Gastrocnemius medialis (tissue), 4 donors: Measurements from ENCODE around the gene OSBPL2.

Experiments
- POLR2A ChIP-seq, 2 donors: fragments of 450-650 bp; IDR thresholded peaks; one replicate each; pipeline ENCODE4 v1.6.1; 2017; ENCODE audit warnings: antibody characterized with exemption in 2 of 2, mild to moderate bottlenecking in 2 of 2, moderate library complexity in 2 of 2
- TF ChIP-seq, protein P1 (sequence below), 5 experiments: fragments of 450-650 bp in 3 of 5; fragments of 200-600 bp in 2 of 5; sonication (generic) in 2 of 5; IDR thresholded peaks in 4 of 5; conservative IDR thresholded peaks in 1 of 5; 1 replicate in 4 of 5; 2 replicates in 1 of 5; pipeline ENCODE4 v1.5.1; 2016 to 2019; ENCODE audit warnings: antibody characterized with exemption in 5 of 5, mild to moderate bottlenecking in 3 of 5, moderate library complexity in 3 of 5

DNA sequence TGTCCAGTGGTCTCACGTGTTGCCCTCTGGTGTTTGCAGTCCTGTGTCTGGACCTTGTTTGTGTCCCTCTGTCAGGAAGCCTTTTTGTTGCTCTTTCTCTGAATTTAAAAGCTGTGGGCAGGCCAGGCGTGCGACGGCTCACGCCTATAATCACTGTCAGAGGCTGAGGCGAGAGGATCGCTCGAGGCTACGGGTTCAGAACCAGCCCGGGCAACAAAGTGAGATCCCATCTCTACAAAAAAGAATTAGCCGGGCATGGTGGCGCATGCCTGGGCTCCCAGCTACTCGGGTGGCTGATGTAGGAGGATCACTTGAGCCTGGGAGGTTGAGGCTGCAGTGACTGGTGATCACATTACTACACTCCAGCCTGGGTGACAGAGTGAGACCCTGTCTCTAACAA lies 28.5 kb downstream of the OSBPL2 start:
- TF ChIP-seq, protein P1, sequence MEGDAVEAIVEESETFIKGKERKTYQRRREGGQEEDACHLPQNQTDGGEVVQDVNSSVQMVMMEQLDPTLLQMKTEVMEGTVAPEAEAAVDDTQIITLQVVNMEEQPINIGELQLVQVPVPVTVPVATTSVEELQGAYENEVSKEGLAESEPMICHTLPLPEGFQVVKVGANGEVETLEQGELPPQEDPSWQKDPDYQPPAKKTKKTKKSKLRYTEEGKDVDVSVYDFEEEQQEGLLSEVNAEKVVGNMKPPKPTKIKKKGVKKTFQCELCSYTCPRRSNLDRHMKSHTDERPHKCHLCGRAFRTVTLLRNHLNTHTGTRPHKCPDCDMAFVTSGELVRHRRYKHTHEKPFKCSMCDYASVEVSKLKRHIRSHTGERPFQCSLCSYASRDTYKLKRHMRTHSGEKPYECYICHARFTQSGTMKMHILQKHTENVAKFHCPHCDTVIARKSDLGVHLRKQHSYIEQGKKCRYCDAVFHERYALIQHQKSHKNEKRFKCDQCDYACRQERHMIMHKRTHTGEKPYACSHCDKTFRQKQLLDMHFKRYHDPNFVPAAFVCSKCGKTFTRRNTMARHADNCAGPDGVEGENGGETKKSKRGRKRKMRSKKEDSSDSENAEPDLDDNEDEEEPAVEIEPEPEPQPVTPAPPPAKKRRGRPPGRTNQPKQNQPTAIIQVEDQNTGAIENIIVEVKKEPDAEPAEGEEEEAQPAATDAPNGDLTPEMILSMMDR (IDR thresholded peaks at IDR 0.05 in 4 of 5, conservative IDR thresholded peaks at IDR 0.05 in 1 of 5) = no peak
- TF ChIP-seq POLR2A (IDR thresholded peaks at IDR 0.05) = no peak
